Measurements from ENCODE around the gene PCDHB15.
"Not testable (repeated sequence)": the region's sequence is repeated elsewhere in the genome, so short reads cannot be mapped to it uniquely, and the experiment has no call there.

Gene PCDHB15

DNA sequence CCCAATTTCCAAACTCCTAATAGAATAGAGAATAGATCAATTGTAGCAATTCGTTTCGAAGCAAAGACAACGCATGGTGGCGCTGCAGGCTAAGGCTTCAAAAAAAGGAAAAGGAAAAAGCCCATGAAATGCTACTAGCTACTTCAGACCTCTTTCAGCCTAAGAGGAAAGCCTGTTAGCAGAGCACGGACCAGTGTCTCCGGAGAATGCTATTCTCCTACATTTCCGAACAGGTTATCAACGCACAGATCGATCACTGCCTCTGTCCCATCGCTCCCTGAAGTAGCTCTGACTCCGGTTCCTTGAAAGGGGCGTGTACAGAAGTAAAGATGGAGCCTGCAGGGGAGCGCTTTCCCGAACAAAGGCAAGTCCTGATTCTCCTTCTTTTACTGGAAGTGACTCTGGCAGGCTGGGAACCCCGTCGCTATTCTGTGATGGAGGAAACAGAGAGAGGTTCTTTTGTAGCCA, at the start of gene PCDHB15:
TSS of gene PCDHB15 (plus strand) at position 146 of the 468 bp plus-strand sequence. CDS start at position 330, 184 bp downstream.
- no peak for DNase-seq

DNA sequence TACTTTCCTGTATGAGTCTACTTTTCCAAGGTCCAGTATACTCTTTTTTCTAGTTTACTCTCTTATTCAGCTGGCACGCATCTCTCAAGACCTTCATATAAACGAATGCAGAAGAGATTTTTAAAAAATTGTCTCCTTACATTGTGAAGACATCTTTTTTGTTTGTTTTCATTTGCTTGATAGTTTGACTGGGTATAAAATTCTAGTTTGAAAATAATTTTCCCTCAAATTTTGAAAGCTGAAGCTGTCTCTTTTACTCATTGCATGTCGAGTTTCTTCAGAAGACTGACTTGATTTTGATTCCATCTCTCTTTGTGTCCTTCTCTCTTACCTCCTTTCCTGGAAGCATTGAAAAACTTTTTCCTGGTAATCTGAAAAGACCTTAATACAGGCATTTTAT, 48.8 kb upstream of the PCDHB15 start:
- DNase-seq = no peak

DNA sequence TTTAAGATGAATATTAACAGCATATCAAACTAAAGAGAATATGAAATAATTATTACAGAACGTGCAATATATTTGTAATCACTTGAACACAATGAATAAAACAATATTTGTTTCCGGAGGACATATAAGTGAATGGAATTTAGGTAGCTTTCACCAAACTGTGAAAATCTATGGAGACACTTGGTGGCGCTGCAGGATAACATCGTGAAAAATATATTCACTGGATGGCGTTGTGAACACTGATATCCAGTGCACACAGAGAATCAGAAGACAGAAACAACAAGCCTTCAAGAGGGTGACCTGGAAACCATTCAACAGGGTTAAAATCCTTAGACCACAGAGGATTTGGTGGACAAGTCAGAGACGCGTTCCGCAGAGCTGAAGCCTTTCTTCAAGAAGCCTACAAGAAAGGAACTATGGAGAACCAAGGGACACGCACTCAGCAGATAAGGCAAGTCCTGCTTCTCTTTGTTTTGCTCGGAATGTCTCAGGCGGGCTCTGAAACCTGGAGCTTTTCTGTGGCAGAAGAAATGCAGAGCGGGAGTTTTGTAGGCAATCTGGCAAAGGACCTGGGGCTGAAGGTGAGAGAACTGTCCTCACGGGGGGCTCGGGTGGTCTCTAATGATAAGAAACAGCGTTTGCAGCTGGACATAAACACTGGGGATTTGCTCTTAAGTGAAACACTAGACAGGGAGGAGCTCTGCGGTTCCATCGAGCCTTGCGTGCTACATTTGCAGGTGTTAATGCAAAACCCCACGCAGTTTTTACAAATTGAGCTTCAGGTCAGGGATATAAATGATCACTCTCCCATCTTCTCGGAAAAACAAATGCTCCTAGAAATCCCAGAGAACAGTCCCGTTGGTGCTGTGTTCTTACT, 45.6 kb upstream of the PCDHB15 start, which contains the start of gene PCDHB11:
TSS of gene PCDHB11 (plus strand) at position 269 of the 877 bp plus-strand sequence. CDS start at position 417, 148 bp downstream.
- DNase-seq = no peak

DNA sequence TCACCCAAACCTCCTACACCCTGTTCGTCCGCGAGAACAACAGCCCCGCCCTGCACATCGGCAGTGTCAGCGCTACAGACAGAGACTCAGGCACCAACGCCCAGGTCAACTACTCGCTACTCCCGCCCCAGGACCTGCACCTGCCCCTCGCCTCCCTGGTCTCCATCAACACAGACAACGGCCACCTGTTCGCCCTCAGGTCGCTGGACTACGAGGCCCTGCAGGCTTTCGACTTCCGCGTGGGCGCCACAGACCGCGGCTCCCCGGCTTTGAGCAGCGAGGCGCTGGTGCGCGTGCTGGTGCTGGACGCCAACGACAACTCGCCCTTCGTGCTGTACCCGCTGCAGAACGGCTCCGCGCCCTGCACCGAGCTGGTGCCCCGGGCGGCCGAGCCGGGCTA, 44.1 kb upstream of the PCDHB15 start:
- not testable (repeated sequence) for DNase-seq

DNA sequence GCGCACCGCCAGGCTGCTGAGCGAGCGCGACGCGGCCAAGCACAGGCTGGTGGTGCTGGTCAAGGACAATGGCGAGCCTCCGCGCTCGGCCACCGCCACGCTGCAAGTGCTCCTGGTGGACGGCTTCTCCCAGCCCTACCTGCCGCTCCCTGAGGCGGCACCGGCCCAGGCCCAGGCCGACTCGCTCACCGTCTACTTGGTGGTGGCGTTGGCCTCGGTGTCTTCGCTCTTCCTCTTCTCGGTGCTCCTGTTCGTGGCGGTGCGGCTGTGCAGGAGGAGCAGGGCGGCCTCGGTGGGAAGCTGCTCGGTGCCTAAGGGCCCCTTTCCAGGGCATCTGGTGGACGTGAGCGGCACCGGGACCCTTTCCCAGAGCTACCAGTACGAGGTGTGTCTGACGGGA, 43.5 kb upstream of the PCDHB15 start:
- not testable (repeated sequence) for DNase-seq

DNA sequence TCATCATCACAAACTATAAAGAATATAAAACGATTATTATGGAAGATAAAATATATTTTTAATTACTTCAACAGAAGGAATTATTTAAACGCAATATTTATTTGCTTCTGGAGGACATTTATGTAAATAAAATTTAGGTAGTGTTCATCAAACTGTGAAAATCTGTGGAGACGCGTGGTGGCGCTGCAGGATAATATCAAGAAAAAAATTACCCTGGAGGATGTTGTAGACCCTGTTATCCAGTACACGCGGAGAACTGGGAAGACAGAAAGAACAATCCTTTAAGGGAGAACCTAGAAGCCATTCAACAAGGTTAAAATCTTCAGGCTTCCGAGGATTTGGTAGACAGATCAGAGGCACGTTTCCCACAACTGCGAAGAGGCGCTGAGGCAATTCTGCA, 36.7 kb upstream of the PCDHB15 start, which contains the start of gene PCDHB12:
TSS of gene PCDHB12 (plus strand) at position 242 of the 400 bp plus-strand sequence. CDS start 189 bp downstream, outside the sequence.
- no peak for DNase-seq

DNA sequence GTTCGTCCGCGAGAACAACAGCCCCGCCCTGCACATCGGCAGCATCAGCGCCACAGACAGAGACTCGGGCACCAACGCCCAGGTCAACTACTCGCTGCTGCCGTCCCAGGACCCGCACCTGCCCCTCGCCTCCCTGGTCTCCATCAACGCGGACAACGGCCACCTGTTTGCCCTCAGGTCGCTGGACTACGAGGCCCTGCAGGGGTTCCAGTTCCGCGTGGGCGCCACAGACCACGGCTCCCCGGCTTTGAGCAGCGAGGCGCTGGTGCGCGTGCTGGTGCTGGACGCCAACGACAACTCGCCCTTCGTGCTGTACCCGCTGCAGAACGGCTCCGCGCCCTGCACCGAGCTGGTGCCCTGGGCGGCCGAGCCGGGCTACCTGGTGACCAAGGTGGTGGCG, 34.9 kb upstream of the PCDHB15 start:
- not testable (repeated sequence) for DNase-seq

DNA sequence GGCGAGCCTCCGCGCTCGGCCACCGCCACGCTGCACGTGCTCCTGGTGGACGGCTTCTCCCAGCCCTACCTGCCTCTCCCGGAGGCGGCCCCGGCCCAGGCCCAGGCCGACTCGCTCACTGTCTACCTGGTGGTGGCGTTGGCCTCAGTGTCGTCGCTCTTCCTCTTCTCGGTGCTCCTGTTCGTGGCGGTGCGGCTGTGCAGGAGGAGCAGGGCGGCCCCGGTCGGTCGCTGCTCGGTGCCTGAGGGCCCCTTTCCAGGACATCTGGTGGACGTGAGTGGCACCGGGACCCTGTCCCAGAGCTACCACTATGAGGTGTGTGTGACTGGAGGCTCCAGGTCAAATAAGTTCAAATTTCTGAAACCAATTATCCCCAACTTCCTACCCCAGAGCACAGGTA, 34.3 kb upstream of the PCDHB15 start:
- not testable (repeated sequence) for DNase-seq

DNA sequence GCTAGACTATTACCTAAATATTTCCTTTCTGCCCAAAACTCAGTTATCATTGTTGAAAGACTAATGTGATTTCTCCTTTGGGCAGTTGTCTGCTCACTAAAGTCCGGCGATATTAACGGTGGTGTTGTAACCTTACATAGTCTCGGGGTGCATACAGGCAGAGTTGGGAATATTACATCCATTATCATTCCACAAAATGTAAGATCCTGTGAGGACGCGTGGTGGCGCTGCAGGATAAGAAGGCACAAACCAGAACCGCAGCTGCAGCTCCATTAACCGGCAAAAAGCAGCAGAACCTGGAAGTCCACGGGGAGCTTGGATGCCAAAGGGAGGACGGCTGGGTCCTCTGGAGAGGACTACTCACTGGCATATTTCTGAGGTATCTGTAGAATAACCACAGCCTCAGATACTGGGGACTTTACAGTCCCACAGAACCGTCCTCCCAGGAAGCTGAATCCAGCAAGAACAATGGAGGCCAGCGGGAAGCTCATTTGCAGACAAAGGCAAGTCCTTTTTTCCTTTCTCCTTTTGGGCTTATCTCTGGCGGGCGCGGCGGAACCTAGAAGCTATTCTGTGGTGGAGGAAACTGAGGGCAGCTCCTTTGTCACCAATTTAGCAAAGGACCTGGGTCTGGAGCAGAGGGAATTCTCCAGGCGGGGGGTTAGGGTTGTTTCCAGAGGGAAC, 31.4 kb upstream of the PCDHB15 start, which contains the start of gene PCDHB13:
TSS of gene PCDHB13 (plus strand) at position 264 of the 684 bp plus-strand sequence. CDS start at position 469, 205 bp downstream.
- DNase-seq = peak; percentile 14

DNA sequence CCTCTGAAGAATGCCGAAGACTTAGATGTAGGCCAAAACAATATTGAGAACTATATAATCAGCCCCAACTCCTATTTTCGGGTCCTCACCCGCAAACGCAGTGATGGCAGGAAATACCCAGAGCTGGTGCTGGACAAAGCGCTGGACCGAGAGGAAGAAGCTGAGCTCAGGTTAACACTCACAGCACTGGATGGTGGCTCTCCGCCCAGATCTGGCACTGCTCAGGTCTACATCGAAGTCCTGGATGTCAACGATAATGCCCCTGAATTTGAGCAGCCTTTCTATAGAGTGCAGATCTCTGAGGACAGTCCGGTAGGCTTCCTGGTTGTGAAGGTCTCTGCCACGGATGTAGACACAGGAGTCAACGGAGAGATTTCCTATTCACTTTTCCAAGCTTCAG, 30.6 kb upstream of the PCDHB15 start:
- not testable (repeated sequence) for DNase-seq

DNA sequence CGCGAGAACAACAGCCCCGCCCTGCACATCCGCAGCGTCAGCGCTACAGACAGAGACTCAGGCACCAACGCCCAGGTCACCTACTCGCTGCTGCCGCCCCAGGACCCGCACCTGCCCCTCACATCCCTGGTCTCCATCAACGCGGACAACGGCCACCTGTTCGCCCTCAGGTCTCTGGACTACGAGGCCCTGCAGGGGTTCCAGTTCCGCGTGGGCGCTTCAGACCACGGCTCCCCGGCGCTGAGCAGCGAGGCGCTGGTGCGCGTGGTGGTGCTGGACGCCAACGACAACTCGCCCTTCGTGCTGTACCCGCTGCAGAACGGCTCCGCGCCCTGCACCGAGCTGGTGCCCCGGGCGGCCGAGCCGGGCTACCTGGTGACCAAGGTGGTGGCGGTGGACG, 29.7 kb upstream of the PCDHB15 start:
- not testable (repeated sequence) for DNase-seq

DNA sequence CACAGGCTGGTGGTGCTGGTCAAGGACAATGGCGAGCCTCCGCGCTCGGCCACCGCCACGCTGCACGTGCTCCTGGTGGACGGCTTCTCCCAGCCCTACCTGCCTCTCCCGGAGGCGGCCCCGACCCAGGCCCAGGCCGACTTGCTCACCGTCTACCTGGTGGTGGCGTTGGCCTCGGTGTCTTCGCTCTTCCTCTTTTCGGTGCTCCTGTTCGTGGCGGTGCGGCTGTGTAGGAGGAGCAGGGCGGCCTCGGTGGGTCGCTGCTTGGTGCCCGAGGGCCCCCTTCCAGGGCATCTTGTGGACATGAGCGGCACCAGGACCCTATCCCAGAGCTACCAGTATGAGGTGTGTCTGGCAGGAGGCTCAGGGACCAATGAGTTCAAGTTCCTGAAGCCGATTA, 29.2 kb upstream of the PCDHB15 start:
- not testable (repeated sequence) for DNase-seq

DNA sequence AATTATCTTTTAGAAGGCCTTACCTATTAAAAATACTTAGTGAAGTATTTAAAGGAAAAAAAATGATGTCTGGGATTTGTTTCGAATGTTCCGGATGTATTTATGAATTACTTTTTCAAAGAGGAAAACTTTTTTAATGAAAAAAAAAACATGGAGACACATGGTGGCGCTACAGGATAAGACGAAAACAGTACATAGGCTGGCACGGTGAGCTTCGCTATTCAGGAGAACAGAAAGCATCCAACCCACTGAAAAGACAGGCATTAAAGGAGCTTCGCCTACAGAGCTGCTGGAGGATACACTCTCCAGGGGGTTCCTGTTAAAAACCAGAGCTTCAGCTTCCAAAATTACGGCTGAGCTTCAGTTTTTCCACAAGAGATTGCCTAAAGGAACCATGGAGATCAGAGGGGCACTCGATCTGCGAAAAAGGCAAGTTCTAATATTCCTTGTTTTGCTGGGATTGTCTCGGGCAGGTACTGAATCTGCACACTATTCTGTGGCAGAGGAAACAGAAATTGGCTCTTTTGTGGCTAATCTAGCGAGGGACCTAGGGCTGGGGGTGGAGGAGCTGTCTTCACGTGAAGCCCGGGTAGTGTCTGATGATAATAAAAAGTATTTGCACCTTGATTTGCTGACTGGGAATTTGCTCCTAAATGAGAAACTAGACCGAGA, 21.9 kb upstream of the PCDHB15 start, which contains the start of gene PCDHB14:
TSS of gene PCDHB14 (plus strand) at position 232 of the 672 bp plus-strand sequence. CDS start at position 395, 163 bp downstream.
- DNase-seq = no peak

DNA sequence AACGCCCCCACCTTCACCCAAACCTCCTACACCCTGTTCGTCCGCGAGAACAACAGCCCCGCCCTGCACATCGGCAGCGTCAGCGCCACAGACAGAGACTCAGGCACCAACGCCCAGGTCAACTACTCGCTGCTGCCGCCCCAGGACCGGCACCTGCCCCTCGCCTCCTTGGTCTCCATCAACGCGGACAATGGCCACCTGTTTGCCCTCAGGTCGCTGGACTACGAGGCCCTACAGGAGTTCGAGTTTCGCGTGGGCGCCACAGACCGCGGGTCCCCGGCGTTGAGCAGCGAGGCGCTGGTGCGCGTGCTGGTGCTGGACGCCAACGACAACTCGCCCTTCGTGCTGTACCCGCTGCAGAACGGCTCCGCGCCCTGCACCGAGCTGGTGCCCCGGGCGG, 20.4 kb upstream of the PCDHB15 start:
- DNase-seq = not testable (repeated sequence)

DNA sequence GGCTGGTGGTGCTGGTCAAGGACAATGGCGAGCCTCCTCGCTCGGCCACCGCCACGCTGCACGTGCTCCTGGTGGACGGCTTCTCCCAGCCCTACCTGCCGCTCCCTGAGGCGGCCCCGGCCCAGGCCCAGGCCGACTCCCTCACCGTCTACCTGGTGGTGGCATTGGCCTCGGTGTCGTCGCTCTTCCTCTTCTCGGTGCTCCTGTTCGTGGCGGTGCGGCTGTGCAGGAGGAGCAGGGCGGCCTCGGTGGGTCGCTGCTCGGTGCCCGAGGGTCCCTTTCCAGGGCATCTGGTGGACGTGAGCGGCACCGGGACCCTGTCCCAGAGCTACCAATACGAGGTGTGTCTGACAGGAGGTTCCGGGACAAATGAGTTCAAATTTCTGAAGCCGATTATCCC, 19.8 kb upstream of the PCDHB15 start:
- not testable (repeated sequence) for DNase-seq

DNA sequence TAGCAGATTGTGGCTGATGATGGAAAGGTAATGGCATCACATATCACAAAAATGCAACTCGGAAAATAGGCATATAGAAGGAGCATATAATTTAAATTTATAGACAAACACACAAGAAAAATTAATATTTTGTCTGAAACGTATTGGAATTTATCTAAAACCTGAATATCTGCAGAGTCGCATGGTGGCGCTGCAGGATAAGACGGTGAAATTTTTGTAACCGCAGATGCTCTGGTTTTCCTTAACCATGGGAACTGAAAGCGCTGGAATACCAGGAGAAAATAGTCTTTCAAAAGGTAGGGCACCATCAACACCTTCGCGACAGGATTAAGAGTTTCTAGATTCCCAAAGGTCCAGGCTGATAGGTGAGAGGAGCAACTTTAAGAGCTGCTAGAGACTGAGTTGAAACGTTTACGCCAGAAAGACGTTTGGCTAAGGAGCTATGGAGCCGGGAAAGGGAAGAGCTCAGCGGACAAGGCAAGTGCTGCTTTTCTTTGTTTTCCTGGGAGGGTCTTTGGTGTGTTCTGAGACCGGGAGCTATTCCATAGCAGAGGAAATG, 11.0 kb upstream of the PCDHB15 start:
- no peak for DNase-seq

DNA sequence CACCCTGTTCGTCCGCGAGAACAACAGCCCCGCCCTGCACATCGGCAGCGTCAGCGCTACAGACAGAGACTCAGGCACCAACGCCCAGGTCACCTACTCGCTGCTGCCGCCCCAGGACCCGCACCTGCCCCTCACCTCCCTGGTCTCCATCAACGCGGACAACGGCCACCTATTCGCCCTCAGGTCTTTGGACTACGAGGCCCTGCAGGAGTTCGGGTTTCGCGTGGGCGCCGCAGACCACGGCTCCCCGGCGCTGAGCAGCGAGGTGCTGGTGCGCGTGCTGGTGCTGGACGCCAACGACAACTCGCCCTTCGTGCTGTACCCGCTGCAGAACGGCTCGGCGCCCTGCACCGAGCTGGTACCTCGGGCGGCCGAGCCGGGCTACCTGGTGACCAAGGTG, 9.3 kb upstream of the PCDHB15 start:
- not testable (repeated sequence) for DNase-seq

DNA sequence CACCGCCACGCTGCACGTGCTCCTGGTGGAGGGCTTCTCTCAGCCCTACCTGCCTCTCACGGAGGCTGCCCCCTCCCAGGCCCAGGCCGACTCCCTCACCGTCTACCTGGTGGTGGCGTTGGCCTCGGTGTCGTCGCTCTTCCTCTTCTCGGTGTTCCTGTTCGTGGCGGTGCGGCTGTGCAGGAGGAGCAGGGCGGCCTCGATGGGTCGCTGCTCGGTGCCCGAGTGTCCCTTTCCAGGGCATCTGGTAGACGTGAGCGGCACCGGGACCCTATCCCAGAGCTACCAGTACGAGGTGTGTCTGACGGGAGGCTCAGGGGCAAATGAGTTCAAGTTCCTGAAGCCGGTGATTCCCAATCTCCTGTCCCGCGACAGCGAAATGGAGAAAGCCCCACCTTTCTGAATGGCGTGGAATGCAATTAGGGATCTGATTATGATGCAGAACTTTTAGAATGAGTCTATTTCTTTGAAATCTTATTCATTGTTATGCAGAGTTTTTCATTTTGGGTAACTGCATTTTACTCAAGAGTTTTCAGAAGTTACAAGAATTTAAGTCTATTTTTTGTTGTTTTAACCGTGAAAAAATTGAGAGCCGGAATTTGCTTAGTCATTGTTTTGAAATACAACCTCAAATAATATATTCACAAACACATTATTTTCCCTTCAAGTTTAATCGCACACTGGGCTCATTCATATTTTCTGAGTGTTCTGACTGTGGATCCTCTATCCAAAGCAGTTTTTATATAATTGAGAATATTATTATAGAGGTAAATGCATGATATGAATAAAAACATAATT, 8.5 kb upstream of the PCDHB15 start:
- no peak for DNase-seq

DNA sequence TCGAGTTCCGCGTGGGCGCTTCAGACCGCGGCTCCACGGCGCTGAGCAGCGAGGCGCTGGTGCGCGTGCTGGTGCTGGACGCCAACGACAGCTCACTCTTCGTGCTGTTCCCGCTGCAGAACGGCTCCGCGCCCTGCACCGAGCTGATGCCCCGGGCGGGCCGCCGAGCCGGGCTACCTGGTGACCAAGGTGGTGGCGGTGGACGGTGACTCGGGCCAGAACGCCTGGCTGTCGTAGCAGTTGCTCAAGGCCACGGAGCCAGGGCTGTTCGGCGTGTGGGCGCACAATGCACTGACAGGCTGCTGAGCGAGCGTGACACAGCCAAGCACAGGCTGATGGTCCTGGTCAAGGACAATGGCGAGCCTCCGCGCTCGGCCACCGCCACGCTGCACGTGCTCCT, 3.7 kb upstream of the PCDHB15 start:
- no peak for DNase-seq

DNA sequence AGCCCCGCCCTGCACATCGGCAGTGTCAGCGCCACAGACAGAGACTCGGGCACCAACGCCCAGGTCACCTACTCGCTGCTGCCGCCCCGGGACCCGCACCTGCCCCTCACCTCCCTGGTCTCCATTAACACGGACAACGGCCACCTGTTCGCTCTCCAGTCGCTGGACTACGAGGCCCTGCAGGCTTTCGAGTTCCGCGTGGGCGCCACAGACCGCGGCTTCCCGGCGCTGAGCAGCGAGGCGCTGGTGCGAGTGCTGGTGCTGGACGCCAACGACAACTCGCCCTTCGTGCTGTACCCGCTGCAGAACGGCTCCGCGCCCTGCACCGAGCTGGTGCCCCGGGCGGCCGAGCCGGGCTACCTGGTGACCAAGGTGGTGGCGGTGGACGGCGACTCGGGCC, 1.8 kb downstream of the PCDHB15 start:
- DNase-seq = not testable (repeated sequence)

DNA sequence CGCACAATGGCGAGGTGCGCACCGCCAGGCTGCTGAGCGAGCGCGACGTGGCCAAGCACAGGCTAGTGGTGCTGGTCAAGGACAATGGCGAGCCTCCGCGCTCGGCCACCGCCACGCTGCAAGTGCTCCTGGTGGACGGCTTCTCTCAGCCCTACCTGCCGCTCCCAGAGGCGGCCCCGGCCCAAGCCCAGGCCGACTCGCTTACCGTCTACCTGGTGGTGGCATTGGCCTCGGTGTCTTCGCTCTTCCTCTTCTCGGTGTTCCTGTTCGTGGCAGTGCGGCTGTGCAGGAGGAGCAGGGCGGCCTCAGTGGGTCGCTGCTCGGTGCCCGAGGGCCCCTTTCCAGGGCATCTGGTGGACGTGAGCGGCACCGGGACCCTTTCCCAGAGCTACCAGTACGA, 2.2 kb downstream of the PCDHB15 start:
- not testable (repeated sequence) for DNase-seq

DNA sequence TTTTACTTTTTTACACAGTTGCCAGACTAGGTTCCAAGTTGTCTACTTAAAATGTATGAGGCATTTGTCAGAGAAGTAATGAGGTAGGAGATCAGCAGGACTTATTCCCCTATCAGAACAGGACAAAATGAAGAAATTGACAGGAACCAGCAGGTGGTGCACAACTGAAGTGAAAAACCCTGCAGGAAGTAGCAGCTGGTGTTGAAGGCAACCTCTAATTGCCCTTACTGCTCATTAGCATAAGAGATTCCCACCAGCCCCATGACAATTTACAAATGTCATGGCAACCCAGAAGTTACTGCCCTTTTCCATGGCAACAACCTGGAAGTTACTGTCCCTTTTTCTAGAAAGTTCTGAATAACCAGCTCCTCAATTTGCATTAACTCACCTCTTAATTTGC, 5.4 kb downstream of the PCDHB15 start:
- DNase-seq = no peak
